Lower lobe of right lung (tissue), 2 donors: ENCODE measurements around the gene CACNA1A. TPM values are rescaled to one million over a fixed set of nuclear protein-coding genes. Genes with fewer than 3 reads are reported as not detected.

ENCODE experiments used
- ATAC-seq, 2 donors: fragments of 200-7000 bp; cut with Tn5 transposase; one replicate each; pipeline ENCODE4 v1.9.1; 2020 to 2022; ENCODE audit warnings: mild to moderate bottlenecking in 2 of 2, moderate library complexity in 2 of 2
- DNase-seq: peaks from one replicate; pipeline ENCODE4 v3.0.0-alpha.2; 2020
- H3K27ac ChIP-seq: fragments of 200-600 bp; one replicate; pipeline ENCODE4 v1.8.0; 2022
- H3K27me3 ChIP-seq: fragments of 200-600 bp; one replicate; pipeline ENCODE4 v1.8.0; 2022; ENCODE audit warnings: low read depth
- H3K36me3 ChIP-seq: fragments of 200-600 bp; one replicate; pipeline ENCODE4 v1.8.0; 2022; ENCODE audit warnings: mild to moderate bottlenecking
- H3K4me1 ChIP-seq: fragments of 200-600 bp; one replicate; pipeline ENCODE4 v1.8.0; 2022
- H3K4me3 ChIP-seq: fragments of 200-600 bp; one replicate; pipeline ENCODE4 v1.8.0; 2022; ENCODE audit warnings: mild to moderate bottlenecking
- H3K9me3 ChIP-seq: fragments of 200-600 bp; one replicate; pipeline ENCODE4 v1.8.0; 2022
- CTCF ChIP-seq: fragments of 200-600 bp; IDR thresholded peaks from one replicate; pipeline ENCODE4 v1.8.0; 2022; ENCODE audit warnings: antibody characterized with exemption, mild to moderate bottlenecking
- intact Hi-C: fragments of 100-400 bp; cut with DNase I; formaldehyde crosslinking; loops from one replicate; pipeline ENCODE4 v1.11.0; 2022
- total RNA-seq: library from RNA; stranded (reverse); fragmentation: NEBNext Ultra II Directional; extraction: Animal tissue kit (Norgen Biotek cat#: 25700); gene quantifications from one replicate; pipeline ENCODE4 v1.2.1, GENCODE V29; 2021
- donor health status: DM: no; HTN: yes; CAD: no; lungs with severe emphysema.

CACNA1A gene
- total RNA-seq, 1 donor from 2014 or later = 0.71 TPM

GRCh38 chr19:13410946-13411345, 95.3 kb downstream of the CACNA1A start:
- DNase-seq (no peak), ATAC-seq (no peak)
- H3K27me3 ChIP-seq = no peaks in the 10 kb centered on the region
- no peaks in the 10 kb centered on the region for H3K36me3 ChIP-seq
- TF ChIP-seq CTCF = no peak
- H3K27ac ChIP-seq = no peak overlapping the region
- intact Hi-C loops = no loop called here
- no peaks in the 10 kb centered on the region for H3K9me3 ChIP-seq
- no peaks in the 10 kb centered on the region for H3K4me1 ChIP-seq
- no peak overlapping the region for H3K4me3 ChIP-seq

- no peaks in the 10 kb centered on the region for H3K36me3 ChIP-seq
- H3K9me3 ChIP-seq = no peaks in the 10 kb centered on the region
- no peaks in the 10 kb centered on the region for H3K4me1 ChIP-seq
- no peak for TF ChIP-seq CTCF
- H3K27ac ChIP-seq = no peak overlapping the region
- no peak overlapping the region for H3K4me3 ChIP-seq
- DNase-seq = no peak
- intact Hi-C loops = no loop called here
- H3K27me3 ChIP-seq = no peaks in the 10 kb centered on the region
- ATAC-seq = no peak
Measured at GRCh38 chr19:13408889-13409518, 97.3 kb downstream of the CACNA1A start.

GRCh38 chr19:13404236-13404635, 102.0 kb downstream of the CACNA1A start:
- H3K4me1 ChIP-seq = no peaks in the 10 kb centered on the region
- H3K4me3 ChIP-seq = no peak overlapping the region
- H3K36me3 ChIP-seq = no peaks in the 10 kb centered on the region
- H3K27ac ChIP-seq = no peak overlapping the region
- peaks cover 9% of the 10 kb centered on the region for H3K9me3 ChIP-seq
- no peaks in the 10 kb centered on the region for H3K27me3 ChIP-seq
- ATAC-seq (no peak), DNase-seq (no peak)
- intact Hi-C loops = no loop called here
- no peak for TF ChIP-seq CTCF

GRCh38 chr19:13401388-13401787, 104.9 kb downstream of the CACNA1A start:
- H3K4me1 ChIP-seq = no peaks in the 10 kb centered on the region
- no peak overlapping the region for H3K4me3 ChIP-seq
- no peak for TF ChIP-seq CTCF
- DNase-seq (no peak), ATAC-seq (no peak)
- peaks cover 9% of the 10 kb centered on the region for H3K9me3 ChIP-seq
- no peak overlapping the region for H3K27ac ChIP-seq
- H3K27me3 ChIP-seq = no peaks in the 10 kb centered on the region
- H3K36me3 ChIP-seq = no peaks in the 10 kb centered on the region
- intact Hi-C loops = no loop called here

GRCh38 chr19:13400296-13400695, 106.0 kb downstream of the CACNA1A start:
- intact Hi-C loops = no loop called here
- DNase-seq (no peak), ATAC-seq (no peak)
- Histone ChIP-seq H3K4me3 (no peak overlapping the region), H3K4me1 (no peaks in the 10 kb centered on the region), H3K27me3 (no peaks in the 10 kb centered on the region), H3K27ac (no peak overlapping the region), H3K9me3 (peaks cover 9% of the 10 kb centered on the region), H3K36me3 (no peaks in the 10 kb centered on the region)
- TF ChIP-seq CTCF = no peak

DNA sequence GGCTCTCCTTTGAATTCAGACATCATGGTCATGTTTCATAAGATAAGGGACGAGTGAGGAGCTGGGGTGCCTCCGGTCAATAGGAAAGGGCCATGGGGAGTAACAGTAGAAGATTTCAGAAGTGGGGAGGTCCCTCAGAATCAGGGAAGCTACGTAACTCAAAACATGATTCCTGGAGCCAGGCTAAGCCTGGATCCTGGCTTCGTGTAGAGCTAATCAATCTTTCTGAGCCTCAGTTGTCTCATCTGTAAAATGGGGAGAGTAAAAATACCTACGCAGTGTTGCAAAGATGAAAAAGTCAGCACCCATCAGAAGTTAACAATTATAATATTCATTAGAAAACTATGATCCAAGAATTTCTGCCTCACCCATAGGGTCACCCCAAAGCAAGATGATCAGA, 106.5 kb downstream of the CACNA1A start:
- DNase-seq (no peak), ATAC-seq (no peak)
- intact Hi-C loops = no loop called here
- peaks cover 9% of the 10 kb centered on the region for H3K9me3 ChIP-seq
- no peaks in the 10 kb centered on the region for H3K27me3 ChIP-seq
- no peak overlapping the region for H3K27ac ChIP-seq
- no peaks in the 10 kb centered on the region for H3K4me1 ChIP-seq
- no peak overlapping the region for H3K4me3 ChIP-seq
- H3K36me3 ChIP-seq = no peaks in the 10 kb centered on the region
- no peak for TF ChIP-seq CTCF
